ENCODE data around the gene AGTPBP1.

GRCh38 chr9:85528142-85528541, 213.6 kb downstream of the AGTPBP1 start:
- TF ChIP-seq CTCF (IDR thresholded peaks at IDR 0.05; ENCODE audit: borderline replicate concordance, extremely low read depth, low read length, poor library complexity, severe bottlenecking): no peak
- TF ChIP-seq EZH2 (IDR thresholded peaks at IDR 0.05; ENCODE audit: borderline replicate concordance, low read depth, low read length, severe bottlenecking): no peak

Data from DND-41 (cell line).